Smooth muscle cell (in vitro differentiated cells): ENCODE results near the gene SYNPO. TPM values are rescaled to one million over a fixed set of nuclear protein-coding genes. Genes with fewer than 3 reads are reported as not detected.
A peak's percentile ranks its signal among the peaks of the same experiment; 100 is the strongest.

Experiments
- DNase-seq: peaks from one replicate; lab custom pipeline; 2025; ENCODE audit not compliant: unreplicated experiment; lab: John Stamatoyannopoulos, UW
- H2AFZ ChIP-seq: fragments of 200-600 bp; sonication (generic); 2 replicates; pipeline ENCODE4 v1.6.0; 2016; ENCODE audit warnings: antibody characterized with exemption, low read depth, mild to moderate bottlenecking
- H3F3A ChIP-seq: fragments of 200-600 bp; sonication (generic); 2 replicates; pipeline ENCODE4 v1.6.0; 2017; ENCODE audit warnings: antibody characterized with exemption, low read depth
- H3K27ac ChIP-seq: fragments of 200-600 bp; sonication (generic); 2 replicates; pipeline ENCODE4 v1.5.1; 2016; ENCODE audit warnings: low read depth, mild to moderate bottlenecking
- H3K27me3 ChIP-seq: fragments of 200-600 bp; sonication (generic); 2 replicates; pipeline ENCODE4 v1.6.1; 2016; ENCODE audit warnings: low read depth, mild to moderate bottlenecking
- H3K36me3 ChIP-seq: fragments of 200-600 bp; sonication (generic); 2 replicates; pipeline ENCODE4 v1.5.1; 2016; ENCODE audit warnings: low read depth
- H3K4me1 ChIP-seq: fragments of 200-600 bp; sonication (generic); 2 replicates; pipeline ENCODE4 v1.5.1; 2016; ENCODE audit warnings: low read depth
- H3K4me2 ChIP-seq: fragments of 200-600 bp; sonication (generic); 2 replicates; pipeline ENCODE4 v1.6.0; 2016; ENCODE audit warnings: mild to moderate bottlenecking
- H3K4me3 ChIP-seq: fragments of 200-600 bp; sonication (generic); 2 replicates; pipeline ENCODE4 v1.5.1; 2016; ENCODE audit warnings: mild to moderate bottlenecking
- H3K79me2 ChIP-seq: fragments of 200-600 bp; sonication (generic); 2 replicates; pipeline ENCODE4 v1.6.0; 2016; ENCODE audit warnings: low read depth, mild to moderate bottlenecking
- H3K9ac ChIP-seq: fragments of 200-600 bp; sonication (generic); 2 replicates; pipeline ENCODE4 v1.6.0; 2016; ENCODE audit warnings: low read depth
- H3K9me3 ChIP-seq: fragments of 200-600 bp; sonication (generic); replicated peaks from 2 replicates; pipeline ENCODE4 v1.5.1; 2016; ENCODE audit warnings: low read depth
- H4K20me1 ChIP-seq: fragments of 200-600 bp; sonication (generic); 2 replicates; pipeline ENCODE4 v1.6.0; 2016; ENCODE audit warnings: low read depth
- CTCF ChIP-seq: fragments of 200-600 bp; sonication (generic); IDR thresholded peaks from 2 replicates; pipeline ENCODE4 v1.5.1; 2017; ENCODE audit warnings: borderline replicate concordance, mild to moderate bottlenecking, antibody characterized with exemption; ENCODE audit not compliant: insufficient read depth, poor library complexity, severe bottlenecking
- WGBS: methylation state at CpG from one replicate; pipeline ENCODE4 v1.1.7; 2016; ENCODE audit warnings: low lambda C conversion rate; 5-methylcytosine and 5-hydroxymethylcytosine counted together
- polyA plus RNA-seq: library from polyadenylated mRNA; unstranded; fragments of >200 nt; fragmentation: Nextera tagmentation; extraction: Ambion mirVana; gene quantifications from 2 replicates; pipeline ENCODE4 v1.2.1, GENCODE V29; 2016
- total RNA-seq: library from RNA; depleted of rRNA; stranded (reverse); fragments of >200 nt; gene quantifications from 2 replicates; pipeline ENCODE4 v1.2.3, GENCODE V29; 2014

Gene SYNPO
- total and polyA plus RNA-seq, 2 experiments from 2014 or later: 34.2 to 46.4 TPM

DNA sequence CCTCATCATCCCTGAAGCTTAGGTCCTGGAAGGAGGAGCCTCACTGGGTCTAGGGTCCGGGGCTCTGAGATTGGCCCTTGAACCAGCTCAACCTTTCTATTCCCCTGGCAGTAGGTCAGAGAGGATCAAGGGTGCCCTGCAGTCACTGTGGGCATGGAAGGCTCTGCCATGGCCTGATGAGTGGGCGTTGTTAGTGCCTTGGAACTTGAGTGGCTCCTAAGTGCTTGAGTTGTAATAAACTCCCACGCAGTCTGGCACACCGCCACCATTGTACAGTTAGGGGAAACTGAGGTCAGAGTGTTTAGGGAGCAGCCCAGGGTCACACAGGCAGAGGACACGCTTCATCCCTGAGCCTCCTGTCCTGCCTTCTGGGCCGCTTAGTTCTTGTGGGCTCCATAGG lies 10.4 kb upstream of the SYNPO start:
- no peaks in the 10 kb centered on the region for H3K36me3 ChIP-seq
- H3K9ac ChIP-seq: no peak overlapping the region
- peaks cover 9% of the 10 kb centered on the region for H3F3A ChIP-seq
- H3K27me3 ChIP-seq: no peaks in the 10 kb centered on the region
- no peak overlapping the region for H3K4me2 ChIP-seq
- H2AFZ ChIP-seq: no peak overlapping the region
- no peaks in the 10 kb centered on the region for H3K4me1 ChIP-seq
- peak overlapping the region; percentile 4 for H3K27ac ChIP-seq
- H4K20me1 ChIP-seq: peaks cover 71% of the 10 kb centered on the region
- H3K79me2 ChIP-seq: peaks cover 70% of the 10 kb centered on the region
- no peaks in the 10 kb centered on the region for H3K9me3 ChIP-seq
- no peak for TF ChIP-seq CTCF
- DNase-seq: no peak
- 94% methylated on average over 6 of the region's 6 CpGs for WGBS
- no peak overlapping the region for H3K4me3 ChIP-seq

- Histone ChIP-seq H3K27ac (peak overlapping the region; percentile 29), H3K9ac (no peak overlapping the region), H2AFZ (no peak overlapping the region), H3K79me2 (peaks cover 63% of the 10 kb centered on the region), H4K20me1 (peaks cover 71% of the 10 kb centered on the region), H3K4me1 (no peaks in the 10 kb centered on the region), H3K4me2 (peak overlapping the region; percentile 25), H3K4me3 (no peak overlapping the region), H3K36me3 (no peaks in the 10 kb centered on the region), H3K27me3 (no peaks in the 10 kb centered on the region), H3F3A (peaks cover 9% of the 10 kb centered on the region), H3K9me3 (no peaks in the 10 kb centered on the region)
- DNase-seq: no peak
- no peak for TF ChIP-seq CTCF
- 65% methylated on average over 9 of the region's 9 CpGs for WGBS
Measured at GRCh38 chr5:150630461-150631325, 9.8 kb upstream of the SYNPO start.

GRCh38 chr5:150631326-150631701 lies 9.1 kb upstream of the SYNPO start:
- Histone ChIP-seq H4K20me1 (peaks cover 71% of the 10 kb centered on the region), H3F3A (peaks cover 11% of the 10 kb centered on the region), H3K4me2 (peak overlapping the region; percentile 25), H2AFZ (no peak overlapping the region), H3K4me1 (peaks cover 4% of the 10 kb centered on the region), H3K27ac (peak overlapping the region; percentile 29), H3K27me3 (no peaks in the 10 kb centered on the region), H3K9me3 (no peaks in the 10 kb centered on the region), H3K4me3 (no peak overlapping the region), H3K36me3 (no peaks in the 10 kb centered on the region), H3K9ac (no peak overlapping the region), H3K79me2 (peaks cover 57% of the 10 kb centered on the region)
- DNase-seq: no peak
- 92% methylated on average over 6 of the region's 6 CpGs for WGBS
- no peak for TF ChIP-seq CTCF
